ENCODE results near the gene LCE1C. TPM values are rescaled to one million over a fixed set of nuclear protein-coding genes. Genes with fewer than 3 reads are reported as not detected.

LCE1C gene
- total and polyA plus RNA-seq, 7 donors = not detected

DNA sequence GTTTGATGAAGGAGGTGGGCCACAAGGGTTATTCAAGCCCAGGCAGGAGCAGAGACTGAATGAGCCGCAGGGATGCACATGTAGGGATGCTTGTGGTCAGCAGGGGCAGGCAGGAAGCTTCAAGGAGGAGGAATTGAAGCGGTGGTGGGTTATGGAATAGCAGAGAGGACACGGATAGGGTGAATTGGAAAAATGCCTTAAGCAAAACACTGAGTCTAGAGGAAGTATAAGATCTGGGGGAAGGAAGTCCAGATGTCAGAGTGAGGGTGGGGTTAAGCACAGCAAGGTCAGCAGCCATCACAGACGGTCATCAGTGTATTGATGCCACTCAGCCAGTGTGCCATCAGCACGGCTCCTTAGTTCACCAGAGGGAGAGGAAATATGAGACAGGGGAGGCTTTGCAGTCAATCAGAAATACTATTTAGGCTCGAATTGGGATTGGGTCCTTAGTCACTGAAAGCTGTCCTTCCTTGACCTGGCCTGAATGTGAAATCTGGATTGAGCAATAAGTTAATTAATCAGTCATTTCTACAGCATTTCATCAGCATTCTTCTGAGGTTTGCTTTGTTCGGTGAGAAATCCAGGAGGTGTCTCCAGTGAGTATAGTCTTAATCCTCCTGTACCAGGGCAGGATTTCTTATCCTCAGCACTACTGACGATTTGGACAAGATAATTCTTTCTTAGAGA is 37.5 kb downstream of the LCE1C start:
- ATAC-seq (no peak), DNase-seq (no peak)
- intact Hi-C loops (cut with DNase I) = no loop called here
- Histone ChIP-seq H3K9me3 (no peaks in the 10 kb centered on the region), H3K4me3 (no peak overlapping the region), H3K27ac (no peak overlapping the region), H3K4me1 (no peaks in the 10 kb centered on the region), H3K27me3 (ENCODE audit: insufficient read depth in 3 of 3, low read length in 2 of 3) (peaks cover 0 to 5% (median 2%) of the 10 kb centered on the region in 3 donors), H3K36me3 (ENCODE audit: insufficient read depth in 1 of 2, low read depth in 1 of 2) (no peaks in the 10 kb centered on the region)
- TF ChIP-seq, protein P1, sequence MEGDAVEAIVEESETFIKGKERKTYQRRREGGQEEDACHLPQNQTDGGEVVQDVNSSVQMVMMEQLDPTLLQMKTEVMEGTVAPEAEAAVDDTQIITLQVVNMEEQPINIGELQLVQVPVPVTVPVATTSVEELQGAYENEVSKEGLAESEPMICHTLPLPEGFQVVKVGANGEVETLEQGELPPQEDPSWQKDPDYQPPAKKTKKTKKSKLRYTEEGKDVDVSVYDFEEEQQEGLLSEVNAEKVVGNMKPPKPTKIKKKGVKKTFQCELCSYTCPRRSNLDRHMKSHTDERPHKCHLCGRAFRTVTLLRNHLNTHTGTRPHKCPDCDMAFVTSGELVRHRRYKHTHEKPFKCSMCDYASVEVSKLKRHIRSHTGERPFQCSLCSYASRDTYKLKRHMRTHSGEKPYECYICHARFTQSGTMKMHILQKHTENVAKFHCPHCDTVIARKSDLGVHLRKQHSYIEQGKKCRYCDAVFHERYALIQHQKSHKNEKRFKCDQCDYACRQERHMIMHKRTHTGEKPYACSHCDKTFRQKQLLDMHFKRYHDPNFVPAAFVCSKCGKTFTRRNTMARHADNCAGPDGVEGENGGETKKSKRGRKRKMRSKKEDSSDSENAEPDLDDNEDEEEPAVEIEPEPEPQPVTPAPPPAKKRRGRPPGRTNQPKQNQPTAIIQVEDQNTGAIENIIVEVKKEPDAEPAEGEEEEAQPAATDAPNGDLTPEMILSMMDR (IDR thresholded peaks at IDR 0.05) = no peak
- 38 to 42% (median 40%) methylated on average over 8 of the region's 8 CpGs for whole genome bisulfite sequencing, 3 donors

DNA sequence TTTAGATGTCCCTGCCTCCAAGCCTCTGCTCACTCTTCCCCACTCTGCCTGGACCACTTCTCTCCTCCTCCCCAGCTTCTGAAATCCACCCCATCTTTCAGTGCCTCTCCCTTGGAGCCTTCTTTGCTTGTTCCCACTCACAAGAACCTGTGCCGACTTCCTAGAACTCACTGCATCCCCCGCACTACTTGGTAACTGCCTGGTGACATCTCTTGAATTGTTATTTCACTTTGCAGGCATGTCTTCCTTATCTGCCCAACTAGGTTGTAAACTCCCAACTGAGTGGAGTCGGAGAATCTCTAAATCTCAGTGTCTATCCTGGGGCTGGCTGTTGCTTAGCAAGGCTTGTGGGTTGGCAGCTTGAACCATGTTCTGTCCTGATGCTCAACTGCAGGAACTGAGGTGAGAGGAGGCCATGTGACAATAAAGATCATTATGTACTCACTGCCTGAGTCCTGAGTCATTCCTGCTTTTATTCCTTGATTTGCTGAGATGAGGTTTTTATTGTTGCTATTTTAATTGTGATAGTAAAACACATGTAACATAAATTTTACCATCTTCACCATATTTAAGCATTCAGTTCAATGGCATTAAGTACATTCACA is 44.7 kb downstream of the LCE1C start:
- H3K27ac ChIP-seq = no peak overlapping the region
- no peak overlapping the region for H3K4me3 ChIP-seq
- ATAC-seq (no peak), DNase-seq (no peak)
- TF ChIP-seq, protein P1 (IDR thresholded peaks at IDR 0.05) = no peak
- no peaks in the 10 kb centered on the region for H3K4me1 ChIP-seq
- H3K27me3 ChIP-seq (ENCODE audit: insufficient read depth in 3 of 3, low read length in 2 of 3) = peaks cover 0 to 2% (median 0%) of the 10 kb centered on the region in 3 donors
- H3K36me3 ChIP-seq (ENCODE audit: insufficient read depth in 1 of 2, low read depth in 1 of 2) = no peaks in the 10 kb centered on the region
- intact Hi-C loops (cut with DNase I) = no loop called here
- no peaks in the 10 kb centered on the region for H3K9me3 ChIP-seq
- WGBS, 3 donors = 81 to 86% (median 82%) methylated on average over 3 of the region's 3 CpGs

DNA sequence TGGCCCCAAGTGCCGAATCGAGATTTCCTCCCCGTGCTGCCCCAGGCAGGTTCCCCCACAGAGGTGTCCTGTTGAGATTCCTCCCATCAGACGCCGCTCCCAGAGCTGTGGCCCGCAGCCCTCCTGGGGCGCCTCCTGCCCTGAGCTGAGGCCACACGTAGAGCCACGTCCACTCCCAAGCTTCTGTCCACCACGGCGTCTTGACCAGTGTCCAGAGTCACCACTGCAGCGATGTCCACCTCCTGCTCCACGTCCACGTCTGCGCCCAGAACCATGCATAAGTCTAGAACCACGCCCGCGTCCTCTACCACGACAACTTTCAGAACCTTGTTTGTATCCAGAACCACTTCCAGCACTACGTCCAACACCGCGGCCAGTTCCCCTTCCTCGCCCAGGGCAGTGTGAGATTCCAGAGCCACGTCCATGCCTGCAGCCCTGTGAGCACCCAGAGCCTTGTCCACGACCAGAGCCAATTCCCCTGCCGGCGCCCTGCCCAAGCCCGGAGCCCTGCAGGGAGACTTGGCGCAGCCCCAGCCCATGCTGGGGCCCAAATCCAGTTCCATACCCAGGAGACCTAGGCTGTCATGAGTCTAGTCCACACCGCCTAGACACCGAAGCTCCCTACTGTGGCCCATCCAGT is 45.8 kb downstream of the LCE1C start:
- no peak overlapping the region for H3K27ac ChIP-seq
- H3K9me3 ChIP-seq = no peaks in the 10 kb centered on the region
- DNase-seq (no peak), ATAC-seq (no peak)
- WGBS, 3 donors = 87 to 90% (median 88%) methylated on average over 31 of the region's 31 CpGs
- H3K4me1 ChIP-seq = no peaks in the 10 kb centered on the region
- TF ChIP-seq, protein P1 (IDR thresholded peaks at IDR 0.05) = no peak
- no peaks in the 10 kb centered on the region for H3K27me3 ChIP-seq (ENCODE audit: insufficient read depth in 3 of 3, low read length in 2 of 3)
- intact Hi-C loops (cut with DNase I) = no loop called here
- H3K36me3 ChIP-seq (ENCODE audit: insufficient read depth in 1 of 2, low read depth in 1 of 2) = no peaks in the 10 kb centered on the region
- H3K4me3 ChIP-seq = no peak overlapping the region

DNA sequence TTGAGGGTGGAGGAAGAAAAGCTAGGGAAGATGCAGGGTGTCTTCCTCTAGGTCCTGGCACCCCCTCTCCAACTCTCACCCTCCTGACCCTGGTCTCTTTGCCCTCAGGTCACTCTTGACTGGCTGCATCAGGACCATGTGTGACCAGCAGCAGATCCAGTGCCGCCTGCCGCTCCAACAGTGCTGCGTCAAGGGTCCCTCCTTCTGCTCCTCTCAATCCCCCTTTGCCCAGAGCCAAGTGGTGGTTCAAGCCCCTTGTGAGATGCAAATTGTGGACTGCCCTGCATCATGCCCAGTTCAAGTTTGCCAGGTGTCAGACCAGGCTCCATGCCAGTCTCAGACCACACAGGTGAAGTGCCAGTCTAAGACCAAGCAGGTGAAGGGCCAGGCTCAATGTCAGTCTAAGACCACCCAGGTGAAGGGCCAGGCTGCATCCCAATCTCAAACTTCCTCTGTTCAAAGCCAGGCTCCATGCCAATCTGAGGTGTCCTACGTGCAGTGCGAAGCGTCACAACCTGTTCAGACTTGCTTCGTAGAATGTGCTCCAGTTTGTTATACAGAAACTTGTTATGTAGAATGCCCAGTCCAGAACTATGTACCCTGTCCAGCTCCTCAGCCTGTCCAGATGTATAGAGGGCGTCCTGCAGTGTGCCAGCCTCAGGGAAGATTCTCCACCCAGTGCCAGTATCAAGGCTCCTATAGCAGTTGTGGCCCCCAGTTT is 46.8 kb downstream of the LCE1C start:
- no peaks in the 10 kb centered on the region for H3K9me3 ChIP-seq
- TF ChIP-seq, protein P1 (IDR thresholded peaks at IDR 0.05) = no peak
- H3K27me3 ChIP-seq (ENCODE audit: insufficient read depth in 3 of 3, low read length in 2 of 3) = no peaks in the 10 kb centered on the region
- H3K4me3 ChIP-seq = no peak overlapping the region
- H3K36me3 ChIP-seq (ENCODE audit: insufficient read depth in 1 of 2, low read depth in 1 of 2) = no peaks in the 10 kb centered on the region
- WGBS, 3 donors = 78 to 82% (median 81%) methylated on average over 8 of the region's 8 CpGs
- H3K4me1 ChIP-seq = no peaks in the 10 kb centered on the region
- ATAC-seq = no peak
- no peak overlapping the region for H3K27ac ChIP-seq
- intact Hi-C loops (cut with DNase I) = no loop called here
- no peak for DNase-seq

Data from psoas muscle (tissue), 8 donors.